ENCODE measurements around the gene DNASE1L2.

DNASE1L2 gene

DNA sequence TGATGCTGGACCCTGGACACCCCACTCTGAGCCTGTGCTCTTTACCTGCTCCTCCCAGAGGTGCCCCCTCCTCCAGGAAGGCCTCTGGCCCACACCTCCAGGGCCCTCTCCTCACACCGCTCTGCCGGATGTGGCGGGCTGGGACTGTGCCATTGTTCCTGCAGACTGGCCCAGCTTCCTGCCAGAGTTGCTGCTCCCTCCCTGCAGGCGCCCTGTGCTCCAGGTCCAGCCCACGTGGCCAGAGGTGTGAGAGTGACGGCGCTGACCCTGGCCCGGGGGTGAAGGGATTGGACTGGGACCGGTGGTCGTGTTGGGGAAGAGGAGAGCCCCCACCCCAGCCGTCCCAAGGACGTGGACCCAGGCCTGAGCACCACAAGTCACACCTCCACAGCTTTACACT is 7.2 kb upstream of the DNASE1L2 start:
- no peaks in the 10 kb centered on the region for H3K4me1 ChIP-seq (ENCODE audit: insufficient read depth, low read length, poor library complexity, severe bottlenecking)
- H3K36me3 ChIP-seq (ENCODE audit: insufficient read depth, low read length): no peaks in the 10 kb centered on the region; the same call in 1 of the 2 replicates

GRCh38 chr16:2229632-2230250 is 6.5 kb upstream of the DNASE1L2 start:
- H3K9me2 ChIP-seq (replicated peaks; ENCODE audit: low read depth, low read length): no peaks in the 10 kb centered on the region
- TF ChIP-seq CTCF (conservative IDR thresholded peaks at IDR 0.05; ENCODE audit: low read length) (no peak), EZH2phosphoT487 (IDR thresholded peaks at IDR 0.05; ENCODE audit: borderline replicate concordance) (no peak)
- no peak overlapping the region for H2AFZ ChIP-seq (ENCODE audit: low read length)
- peaks cover 27% of the 10 kb centered on the region; the same call in 1 of the 2 replicates for H3K79me2 ChIP-seq (ENCODE audit: insufficient read depth, low read length)
- no peaks in the 10 kb centered on the region for H4K20me1 ChIP-seq (ENCODE audit: insufficient read depth, low read length, poor library complexity, severe bottlenecking)
- no peaks in the 10 kb centered on the region for H3K9me3 ChIP-seq (ENCODE audit: insufficient read depth, low read depth, low read length)
- no peaks in the 10 kb centered on the region for H3K4me1 ChIP-seq (ENCODE audit: insufficient read depth, low read length, poor library complexity, severe bottlenecking)
- H3K27me3 ChIP-seq (ENCODE audit: insufficient read depth, low read length, poor library complexity, severe bottlenecking): no peaks in the 10 kb centered on the region
- H3K36me3 ChIP-seq (ENCODE audit: insufficient read depth, low read length): no peaks in the 10 kb centered on the region; the same call in 1 of the 2 replicates
- no peak overlapping the region for H3K4me2 ChIP-seq (ENCODE audit: low read depth, low read length, poor library complexity, severe bottlenecking)
- H3K4me3 ChIP-seq (ENCODE audit: low read length, poor library complexity, severe bottlenecking): no peak overlapping the region
- H3F3A ChIP-seq (ENCODE audit: low read depth): no peaks in the 10 kb centered on the region
- no peak overlapping the region for H3K9ac ChIP-seq (ENCODE audit: low read depth, low read length, poor library complexity, severe bottlenecking)

More for the DNA sequence above, 7.2 kb upstream of the DNASE1L2 start:
- no peaks in the 10 kb centered on the region for H3K9me3 ChIP-seq (ENCODE audit: insufficient read depth, low read depth, low read length)
- H3K27me3 ChIP-seq (ENCODE audit: insufficient read depth, low read length, poor library complexity, severe bottlenecking): no peaks in the 10 kb centered on the region
- H2AFZ ChIP-seq (ENCODE audit: low read length): no peak overlapping the region
- H3K4me2 ChIP-seq (ENCODE audit: low read depth, low read length, poor library complexity, severe bottlenecking): no peak overlapping the region
- H3K9me2 ChIP-seq (replicated peaks; ENCODE audit: low read depth, low read length): no peaks in the 10 kb centered on the region
- H3F3A ChIP-seq (ENCODE audit: low read depth): no peaks in the 10 kb centered on the region
- H4K20me1 ChIP-seq (ENCODE audit: insufficient read depth, low read length, poor library complexity, severe bottlenecking): peaks cover 2% of the 10 kb centered on the region
- peaks cover 34% of the 10 kb centered on the region for H3K79me2 ChIP-seq (ENCODE audit: insufficient read depth, low read length)
- no peak overlapping the region for H3K9ac ChIP-seq (ENCODE audit: low read depth, low read length, poor library complexity, severe bottlenecking)
- TF ChIP-seq EZH2phosphoT487 (IDR thresholded peaks at IDR 0.05; ENCODE audit: borderline replicate concordance) (no peak), CTCF (conservative IDR thresholded peaks at IDR 0.05; ENCODE audit: low read length) (no peak)
- H3K4me3 ChIP-seq (ENCODE audit: low read length, poor library complexity, severe bottlenecking): no peak overlapping the region

GRCh38 chr16:2230376-2230775 is 5.9 kb upstream of the DNASE1L2 start:
- no peaks in the 10 kb centered on the region for H4K20me1 ChIP-seq (ENCODE audit: insufficient read depth, low read length, poor library complexity, severe bottlenecking)

More at GRCh38 chr16:2230376-2230775, 5.9 kb upstream of the DNASE1L2 start:
- Histone ChIP-seq H3K4me2 (ENCODE audit: low read depth, low read length, poor library complexity, severe bottlenecking) (no peak overlapping the region), H3F3A (ENCODE audit: low read depth) (no peaks in the 10 kb centered on the region), H3K9me3 (ENCODE audit: insufficient read depth, low read depth, low read length) (no peaks in the 10 kb centered on the region), H2AFZ (ENCODE audit: low read length) (no peak overlapping the region), H3K4me1 (ENCODE audit: insufficient read depth, low read length, poor library complexity, severe bottlenecking) (no peaks in the 10 kb centered on the region), H3K9ac (ENCODE audit: low read depth, low read length, poor library complexity, severe bottlenecking) (no peak overlapping the region), H3K9me2 (replicated peaks; ENCODE audit: low read depth, low read length) (no peaks in the 10 kb centered on the region), H3K4me3 (ENCODE audit: low read length, poor library complexity, severe bottlenecking) (no peak overlapping the region), H3K27me3 (ENCODE audit: insufficient read depth, low read length, poor library complexity, severe bottlenecking) (no peaks in the 10 kb centered on the region), H3K79me2 (ENCODE audit: insufficient read depth, low read length) (peaks cover 21% of the 10 kb centered on the region; the same call in 1 of the 2 replicates), H3K36me3 (ENCODE audit: insufficient read depth, low read length) (no peaks in the 10 kb centered on the region; the same call in 1 of the 2 replicates)
- no peak for TF ChIP-seq CTCF (conservative IDR thresholded peaks at IDR 0.05; ENCODE audit: low read length)
- no peak for TF ChIP-seq EZH2phosphoT487 (IDR thresholded peaks at IDR 0.05; ENCODE audit: borderline replicate concordance)
